Upper lobe of right lung (tissue), 1 donor: ENCODE results near the gene FLAD1. TPM values are rescaled to one million over a fixed set of nuclear protein-coding genes. Genes with fewer than 3 reads are reported as not detected.

ENCODE experiments used
- ATAC-seq: fragments of 200-7000 bp; cut with Tn5 transposase; one replicate; pipeline ENCODE4 v1.9.1; 2020; ENCODE audit warnings: mild to moderate bottlenecking, moderate library complexity
- DNase-seq: peaks from one replicate; pipeline ENCODE4 v3.0.0-alpha.2; 2020
- H3K27ac ChIP-seq: fragments of 200-600 bp; one replicate; pipeline ENCODE4 v1.8.0; 2022
- H3K27me3 ChIP-seq: fragments of 200-600 bp; one replicate; pipeline ENCODE4 v1.8.0; 2022; ENCODE audit warnings: mild to moderate bottlenecking
- H3K36me3 ChIP-seq: fragments of 200-600 bp; one replicate; pipeline ENCODE4 v1.8.0; 2022
- H3K4me1 ChIP-seq: fragments of 200-600 bp; one replicate; pipeline ENCODE4 v1.8.0; 2022
- H3K4me3 ChIP-seq: fragments of 200-600 bp; one replicate; pipeline ENCODE4 v1.8.0; 2022; ENCODE audit warnings: mild to moderate bottlenecking
- H3K9me3 ChIP-seq: fragments of 200-600 bp; one replicate; pipeline ENCODE4 v1.8.0; 2022
- CTCF ChIP-seq: fragments of 200-600 bp; IDR thresholded peaks from one replicate; pipeline ENCODE4 v1.8.0; 2022; ENCODE audit warnings: antibody characterized with exemption
- intact Hi-C: fragments of 100-400 bp; cut with DNase I; formaldehyde crosslinking; loops from one replicate; pipeline ENCODE4 v1.11.0; 2022
- total RNA-seq: library from RNA; stranded (reverse); fragmentation: NEBNext Ultra II Directional; extraction: Animal tissue kit (Norgen Biotek cat#: 25700); gene quantifications from one replicate; pipeline ENCODE4 v1.2.1, GENCODE V29; 2021
- donor health status: DM: no; HTN: yes; CAD: no; lungs with severe emphysema.

The FLAD1 gene
- total RNA-seq, 1 donor from 2014 or later: 29.0 TPM

- H3K4me1 ChIP-seq: peaks cover 5% of the 10 kb centered on the region
- intact Hi-C loops: no loop called here
- no peak for ATAC-seq
These were observed 40.5 kb downstream of the FLAD1 start for GRCh38 chr1:155023627-155024026.

GRCh38 chr1:155024315-155024714, 41.2 kb downstream of the FLAD1 start:
- no peak for DNase-seq
- H3K4me3 ChIP-seq: no peak overlapping the region
- no peak for TF ChIP-seq CTCF
- ATAC-seq: no peak
- no peak overlapping the region for H3K27ac ChIP-seq
- no peaks in the 10 kb centered on the region for H3K9me3 ChIP-seq
- H3K4me1 ChIP-seq: no peaks in the 10 kb centered on the region
- intact Hi-C loops: no loop called here
- no peaks in the 10 kb centered on the region for H3K27me3 ChIP-seq
- H3K36me3 ChIP-seq: no peaks in the 10 kb centered on the region

More at GRCh38 chr1:155023627-155024026, 40.5 kb downstream of the FLAD1 start:
- no peak for DNase-seq
- Histone ChIP-seq H3K27me3 (no peaks in the 10 kb centered on the region), H3K9me3 (no peaks in the 10 kb centered on the region), H3K27ac (no peak overlapping the region), H3K36me3 (no peaks in the 10 kb centered on the region), H3K4me3 (no peak overlapping the region)
- no peak for TF ChIP-seq CTCF

GRCh38 chr1:155026154-155026553, 43.0 kb downstream of the FLAD1 start:
- TF ChIP-seq CTCF: no peak
- ATAC-seq (no peak), DNase-seq (no peak)
- no peaks in the 10 kb centered on the region for H3K9me3 ChIP-seq
- no peaks in the 10 kb centered on the region for H3K4me1 ChIP-seq
- H3K27ac ChIP-seq: no peak overlapping the region
- no peaks in the 10 kb centered on the region for H3K36me3 ChIP-seq
- intact Hi-C loops: no loop called here
- no peaks in the 10 kb centered on the region for H3K27me3 ChIP-seq
- no peak overlapping the region for H3K4me3 ChIP-seq

- Histone ChIP-seq H3K4me1 (no peaks in the 10 kb centered on the region), H3K4me3 (no peak overlapping the region), H3K27ac (no peak overlapping the region), H3K9me3 (no peaks in the 10 kb centered on the region), H3K27me3 (no peaks in the 10 kb centered on the region), H3K36me3 (no peaks in the 10 kb centered on the region)
- no peak for ATAC-seq
- intact Hi-C loops: no loop called here
- no peak for DNase-seq
- no peak for TF ChIP-seq CTCF
These were observed 43.4 kb downstream of the FLAD1 start for GRCh38 chr1:155026588-155026987.

- intact Hi-C loops: no loop called here
- Histone ChIP-seq H3K4me1 (no peaks in the 10 kb centered on the region), H3K4me3 (no peak overlapping the region), H3K27me3 (no peaks in the 10 kb centered on the region), H3K36me3 (no peaks in the 10 kb centered on the region), H3K9me3 (no peaks in the 10 kb centered on the region), H3K27ac (no peak overlapping the region)
- TF ChIP-seq CTCF: no peak
- DNase-seq: no peak
- no peak for ATAC-seq
These were observed 46.5 kb downstream of the FLAD1 start for GRCh38 chr1:155029513-155030242.
